Skeletal muscle cell (primary cell): ENCODE measurements around the gene BICD2.

Source experiments
- DNase-seq: peaks from one replicate; pipeline ENCODE4 v3.0.0-alpha.2; 2010; ENCODE audit warnings: low read depth
- H3K4me3 ChIP-seq: 2 replicates; pipeline ENCODE4 v1.5.1; 2011; ENCODE audit warnings: low read depth, mild to moderate bottlenecking, control low read depth, low read length, moderate library complexity

Gene BICD2

DNA sequence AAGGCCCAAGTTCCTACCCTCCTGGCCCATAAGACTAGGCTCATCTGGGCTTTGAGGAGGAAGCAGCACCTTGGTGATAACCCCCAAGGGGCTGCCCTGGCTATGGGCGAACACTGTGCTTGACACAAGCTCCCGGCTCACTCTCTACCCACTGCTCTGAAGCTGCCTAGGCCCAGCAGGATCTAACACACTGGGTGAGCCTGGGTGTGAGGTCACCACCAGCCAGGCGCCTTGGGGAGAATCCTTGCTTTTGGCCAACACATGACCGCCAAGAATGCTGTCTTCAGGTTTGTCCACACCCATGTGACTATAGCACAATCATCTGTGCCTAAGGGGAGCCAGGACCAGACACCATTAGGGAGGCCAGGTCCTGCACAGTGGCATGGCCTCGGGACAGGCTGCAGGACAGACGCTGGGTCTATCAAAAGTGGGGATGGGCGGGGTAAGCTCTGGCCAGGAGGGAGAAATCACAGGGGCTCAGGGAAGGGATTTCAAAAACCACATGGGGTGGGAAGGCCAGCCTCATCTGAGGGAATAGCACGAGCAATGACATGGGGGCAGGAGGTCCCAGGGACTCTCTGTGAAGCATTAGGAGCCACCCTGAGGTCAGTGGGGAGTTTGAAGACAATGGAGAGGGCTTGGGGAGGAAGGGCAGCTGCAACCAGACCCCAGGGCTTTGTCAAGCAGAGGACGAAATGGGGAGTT is 29.6 kb downstream of the BICD2 start:
- no peak overlapping the region for H3K4me3 ChIP-seq
- no peak for DNase-seq

GRCh38 chr9:92730897-92731296 is 33.7 kb downstream of the BICD2 start:
- DNase-seq = no peak
- no peak overlapping the region for H3K4me3 ChIP-seq

DNA sequence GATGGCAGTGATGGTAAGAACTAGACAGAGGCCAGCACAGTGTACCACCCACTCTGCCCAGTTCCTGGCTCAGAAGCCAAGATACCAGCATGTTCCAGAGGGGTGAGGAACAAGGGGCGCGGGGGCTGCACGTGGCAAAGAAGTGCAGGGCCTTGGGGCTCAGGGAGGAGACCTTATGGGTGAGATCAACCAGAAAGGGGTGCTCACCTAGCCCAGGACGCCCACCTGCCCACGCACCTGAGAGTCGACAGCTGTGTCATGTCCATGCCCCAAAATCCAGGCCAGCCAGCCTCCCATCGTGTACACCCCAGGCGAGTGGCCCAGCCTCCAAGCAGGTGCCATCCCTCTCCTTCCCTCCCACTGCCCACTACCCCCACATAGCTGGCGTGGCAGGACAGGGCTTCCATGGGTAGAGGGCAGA is 34.9 kb downstream of the BICD2 start:
- no peak overlapping the region for H3K4me3 ChIP-seq
- DNase-seq = no peak

DNA sequence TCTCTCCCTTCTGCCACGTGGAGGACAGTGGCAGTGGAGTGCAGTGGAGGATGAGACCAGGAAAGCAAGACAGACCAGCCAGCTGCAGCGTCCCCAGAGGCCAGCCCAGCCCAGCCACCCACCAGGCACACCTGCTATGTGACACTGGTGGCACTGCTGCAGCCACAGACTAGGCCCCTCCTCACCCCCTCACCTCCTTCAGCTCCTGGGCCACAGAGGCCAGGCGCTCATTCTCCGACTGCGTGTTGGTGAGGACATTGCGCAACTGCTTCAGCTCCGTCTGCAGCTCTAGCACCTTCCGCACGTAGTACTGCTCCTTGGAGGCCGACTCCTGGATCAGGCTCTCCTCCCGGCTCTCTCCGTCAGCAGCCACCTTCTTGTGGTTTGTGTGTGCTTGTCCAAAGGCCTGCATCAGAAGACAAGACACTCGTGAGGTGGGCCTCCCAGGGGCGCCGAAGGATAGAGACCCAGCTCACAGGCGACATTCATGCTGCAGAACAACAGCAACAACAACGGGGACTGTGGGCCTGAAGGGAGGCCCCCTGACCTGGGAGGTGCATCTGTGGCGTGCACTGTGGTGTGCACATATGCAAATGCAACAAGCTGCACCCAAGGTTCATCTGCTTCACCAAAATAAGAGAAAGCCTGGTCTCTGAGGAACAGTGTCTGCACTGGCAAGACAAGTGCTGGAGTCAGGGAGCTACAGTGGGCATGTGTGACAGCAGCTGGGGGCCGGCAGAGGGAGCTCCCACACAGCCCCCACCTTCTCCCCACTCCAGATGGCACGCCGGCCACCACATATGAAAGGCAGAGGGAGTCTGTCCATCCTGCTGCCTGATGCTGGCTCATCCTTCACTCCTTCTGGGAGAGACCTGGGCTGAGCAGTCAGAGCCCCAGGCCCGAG is 35.5 kb downstream of the BICD2 start:
- no peak for DNase-seq
- H3K4me3 ChIP-seq = no peak overlapping the region

DNA sequence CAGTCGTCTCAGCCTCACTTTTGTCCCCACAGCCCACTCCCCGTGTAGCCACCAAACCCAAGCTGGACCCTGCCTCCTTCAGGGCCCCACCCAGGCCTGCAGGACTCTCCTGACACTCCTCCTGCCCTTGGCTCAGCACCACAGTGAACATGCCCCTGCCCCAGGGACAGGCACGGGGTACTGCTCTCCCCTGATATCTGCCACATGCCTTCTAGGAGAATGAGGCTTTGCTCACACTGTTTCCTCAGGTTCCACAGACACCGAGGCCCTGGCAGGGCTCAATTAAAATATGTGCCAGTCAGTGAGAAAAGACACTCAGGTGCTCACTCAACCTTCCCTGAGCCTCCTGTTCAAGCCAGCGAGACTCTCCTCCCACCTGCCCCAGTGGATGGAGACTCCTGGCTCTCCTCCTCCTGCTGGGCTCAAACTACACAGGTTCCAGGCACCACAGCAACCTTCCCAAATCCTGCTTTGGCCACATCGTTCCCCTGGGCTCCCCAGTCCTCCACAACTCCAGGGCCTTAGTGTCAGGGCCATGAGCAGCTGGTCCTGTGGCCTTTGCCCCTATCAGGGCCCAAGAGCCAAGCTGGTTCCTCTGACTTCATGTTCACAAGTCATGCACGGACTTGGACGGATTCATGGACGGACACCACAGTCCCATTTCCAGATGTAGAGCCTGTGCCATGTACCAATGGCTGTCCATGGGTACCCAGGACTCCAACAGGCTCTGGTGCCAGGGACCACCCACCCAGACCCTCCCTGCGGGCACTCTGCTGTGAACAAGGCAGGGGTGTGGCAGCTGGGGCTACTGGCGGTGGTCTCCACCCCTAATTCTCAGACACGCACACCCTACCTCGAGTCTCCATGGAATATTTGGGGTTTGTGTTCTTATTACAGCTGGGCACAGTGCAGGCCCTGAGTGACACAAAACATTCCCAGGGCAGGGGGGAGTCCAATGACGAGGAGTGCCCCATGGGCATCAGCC is 36.6 kb downstream of the BICD2 start:
- H3K4me3 ChIP-seq = no peak overlapping the region
- no peak for DNase-seq

DNA sequence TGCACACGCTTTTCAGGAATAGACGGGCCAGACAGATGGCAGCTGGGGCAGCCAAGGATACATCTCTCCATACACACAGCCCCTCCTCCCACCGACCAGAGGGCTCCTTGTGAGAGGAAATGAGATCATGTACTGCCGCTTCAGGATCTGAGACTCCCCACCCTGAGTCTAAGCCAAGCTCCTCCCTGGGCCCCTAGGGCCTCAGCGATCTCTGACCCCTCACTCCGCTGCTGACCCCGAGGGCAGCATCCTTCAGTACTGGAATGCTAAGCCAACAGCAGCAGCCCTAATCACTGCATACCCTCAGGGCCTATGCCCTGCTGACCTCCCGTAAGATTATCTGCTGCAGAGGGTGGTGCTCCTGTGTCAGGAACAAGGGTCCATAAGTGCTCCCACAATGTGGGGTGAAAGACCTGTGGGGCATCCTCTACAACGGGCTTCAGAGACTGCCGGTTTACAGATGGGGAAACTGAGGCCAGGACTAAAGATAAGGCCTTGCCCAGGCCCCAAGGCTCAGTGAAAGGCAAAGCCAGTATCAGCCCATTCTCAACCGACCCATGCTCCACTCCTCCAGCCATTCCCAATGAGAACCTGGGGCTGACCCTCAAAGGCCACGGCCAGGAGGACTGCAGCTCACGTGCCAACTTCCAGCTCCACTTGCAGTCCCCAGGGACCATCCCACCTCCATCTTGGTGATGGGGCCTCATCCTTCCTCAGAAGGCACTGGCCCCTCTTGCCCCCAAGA is 37.5 kb downstream of the BICD2 start:
- DNase-seq = peak; percentile 20
- H3K4me3 ChIP-seq = no peak overlapping the region

DNA sequence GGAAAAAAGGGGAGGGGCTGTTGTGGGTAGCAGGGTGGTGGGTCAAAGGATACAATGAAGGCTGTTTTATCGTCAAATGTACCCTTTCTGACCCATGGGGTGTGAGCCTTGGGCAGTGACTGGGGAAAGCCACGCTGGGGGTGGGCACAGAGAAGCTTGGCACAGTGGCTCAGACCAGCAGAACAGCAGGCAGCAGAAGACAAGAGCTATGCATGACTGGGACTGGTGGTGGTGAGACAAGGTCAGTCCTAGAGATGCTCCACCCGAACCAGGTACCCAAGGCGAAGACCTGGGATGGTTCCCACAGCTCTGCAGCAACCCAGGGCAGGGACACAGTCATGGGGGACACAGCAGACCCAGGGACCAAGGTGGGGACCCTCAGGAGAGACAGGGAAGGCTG is 38.3 kb downstream of the BICD2 start:
- DNase-seq = no peak

GRCh38 chr9:92725766-92726165 is 38.9 kb downstream of the BICD2 start:
- no peak for DNase-seq
- no peak overlapping the region for H3K4me3 ChIP-seq

More for the DNA sequence above, 38.3 kb downstream of the BICD2 start:
- H3K4me3 ChIP-seq = no peak overlapping the region

DNA sequence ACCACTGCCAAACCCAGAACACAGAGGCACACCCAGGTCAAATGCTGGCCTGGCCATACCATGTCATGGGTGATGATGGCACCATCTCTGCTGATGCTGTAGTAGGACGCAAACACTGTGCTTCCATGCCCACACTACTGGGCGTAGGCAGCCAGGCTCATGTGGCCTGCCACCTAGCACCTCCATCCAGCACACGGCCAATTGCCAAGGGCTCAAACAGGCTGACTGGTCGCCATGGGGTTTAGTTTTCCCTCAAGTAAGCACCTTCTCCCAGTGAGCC is 39.4 kb downstream of the BICD2 start:
- DNase-seq = no peak
- H3K4me3 ChIP-seq = no peak overlapping the region

- DNase-seq = no peak
- no peak overlapping the region for H3K4me3 ChIP-seq
Observed at GRCh38 chr9:92724528-92725265, 39.9 kb downstream of the BICD2 start.

DNA sequence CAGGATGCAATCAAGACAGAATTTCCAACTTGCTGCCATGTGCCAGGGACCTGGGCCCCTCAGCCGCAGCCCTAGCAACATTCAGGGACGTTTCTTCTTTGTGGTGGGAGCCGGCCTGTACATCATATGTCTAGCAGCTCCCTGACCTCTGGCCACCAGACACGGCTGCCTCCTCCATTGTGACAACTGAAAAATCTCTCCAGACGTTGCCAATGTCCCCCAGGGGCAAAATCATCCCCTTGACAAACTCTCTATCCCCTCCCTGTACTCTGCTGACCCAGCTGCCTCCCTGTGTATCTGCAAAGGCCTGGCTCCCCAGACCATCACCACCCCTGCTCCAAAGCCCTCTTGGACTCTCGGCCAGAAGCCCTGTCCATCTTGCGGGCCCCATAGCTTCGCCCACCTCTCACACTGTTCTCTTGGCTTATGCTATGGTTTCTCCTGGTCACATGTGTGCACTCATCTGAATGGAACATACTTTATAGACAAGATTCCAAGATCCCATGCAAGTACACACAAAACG is 40.8 kb downstream of the BICD2 start:
- H3K4me3 ChIP-seq = no peak overlapping the region
- no peak for DNase-seq

DNA sequence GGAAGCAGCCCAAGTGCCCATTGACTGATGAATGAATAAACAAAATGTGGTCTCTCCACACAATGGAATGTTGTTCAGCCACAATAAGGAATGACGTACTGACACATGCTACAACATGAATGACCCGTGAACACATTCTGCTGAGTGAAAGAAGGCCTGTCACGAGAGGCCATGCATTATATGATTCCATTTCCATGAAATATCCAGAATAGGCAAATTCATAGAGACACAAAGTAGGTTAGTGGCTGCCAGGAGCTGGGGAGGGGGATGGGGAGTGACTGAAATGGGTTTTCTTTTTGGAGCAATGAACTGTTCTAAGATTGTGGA is 41.4 kb downstream of the BICD2 start:
- no peak for DNase-seq

DNA sequence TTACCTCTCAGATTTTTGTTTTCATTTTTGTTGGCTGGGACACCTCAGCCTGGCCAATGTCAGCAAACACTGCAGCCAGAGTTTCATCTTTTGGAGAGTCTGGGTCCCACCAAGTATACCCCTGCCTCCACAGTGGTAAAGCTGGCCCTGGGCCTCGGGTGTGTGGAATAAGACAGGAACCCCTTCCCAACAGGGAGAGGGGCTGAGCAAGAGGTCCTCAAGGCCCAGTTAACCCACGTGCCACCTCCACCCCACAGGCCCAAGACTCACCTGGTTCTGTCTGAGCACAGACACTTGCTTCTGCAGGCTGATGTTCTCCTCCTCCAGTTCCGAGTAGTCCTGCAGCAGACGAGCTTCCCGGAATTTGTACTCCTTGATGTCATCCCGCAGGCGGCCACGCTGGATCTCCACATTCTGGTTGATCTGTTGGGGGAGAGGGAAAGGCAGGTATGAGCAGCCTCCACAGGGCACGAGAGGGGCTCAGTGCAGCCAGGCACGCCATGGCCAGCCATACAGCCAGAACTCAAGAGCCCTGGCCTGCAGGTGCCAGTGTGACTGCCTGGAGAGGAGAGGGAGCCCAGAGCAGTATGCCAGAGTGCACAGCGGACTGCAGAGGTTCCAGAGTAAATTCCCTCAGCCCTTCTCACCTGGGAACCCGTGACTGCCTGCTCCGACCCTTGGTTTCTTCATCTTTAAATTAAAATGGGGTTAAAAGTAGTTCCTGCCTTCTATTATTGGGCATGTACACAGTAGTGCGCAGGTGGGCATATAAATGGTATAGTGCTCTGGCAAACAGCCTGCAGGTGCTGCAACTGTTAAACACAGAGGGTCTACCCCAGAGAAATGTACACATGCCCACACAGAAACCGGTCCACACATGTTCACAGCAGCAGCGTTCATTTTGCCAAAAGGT is 42.0 kb downstream of the BICD2 start:
- no peak overlapping the region for H3K4me3 ChIP-seq
- DNase-seq = no peak

More for the DNA sequence above, 41.4 kb downstream of the BICD2 start:
- no peak overlapping the region for H3K4me3 ChIP-seq

DNA sequence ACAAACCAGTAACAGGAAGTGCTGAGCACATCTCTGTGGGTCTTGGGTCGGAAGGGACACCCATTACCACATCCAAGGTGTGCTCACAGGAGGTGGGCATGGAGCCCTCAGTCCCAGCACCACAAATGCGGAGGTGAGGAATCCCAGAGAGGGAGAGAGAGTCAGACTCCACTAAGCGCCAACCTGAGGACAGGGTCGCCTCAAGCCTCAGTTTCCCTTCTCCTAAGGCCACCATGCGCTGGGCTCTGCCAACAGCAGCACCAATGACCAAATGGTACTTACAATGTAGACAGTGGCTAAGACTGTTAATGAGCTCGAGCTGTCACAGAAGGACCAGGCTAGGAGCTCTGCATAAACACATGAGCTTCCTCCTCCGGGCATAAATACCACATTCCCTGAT is 43.1 kb downstream of the BICD2 start:
- no peak overlapping the region for H3K4me3 ChIP-seq
- DNase-seq = no peak

GRCh38 chr9:92720807-92721535 is 43.7 kb downstream of the BICD2 start:
- H3K4me3 ChIP-seq = no peak overlapping the region
- no peak for DNase-seq

- no peak overlapping the region for H3K4me3 ChIP-seq
- DNase-seq = no peak
Observed at GRCh38 chr9:92720209-92720765, 44.3 kb downstream of the BICD2 start.
